ENCODE results near the gene SMG9.

SMG9 gene

GRCh38 chr19:43797118-43797517 lies 42.4 kb upstream of the SMG9 start:
- no peaks in the 10 kb centered on the region; the same call in 1 of the 2 replicates for H3K9me3 ChIP-seq (ENCODE audit: control insufficient read depth, insufficient read depth, low read depth, low read length)
- POLR2A ChIA-PET, result interaction anchor here (1.1 kb wide), 1 partner anchor 360 kb away, joined by 3 read pairs; no protein-coding TSS in a partner anchor
- no peak overlapping the region for H3K4me3 ChIP-seq (ENCODE audit: low read depth, low read length)
- no peak overlapping the region for H3K27ac ChIP-seq (ENCODE audit: extremely low read depth, low read depth, low read length)
- TF ChIP-seq ZNF837 (tag by site-specific recombination; IDR thresholded peaks at IDR 0.05) (no peak), ZNF214 (tag by site-specific recombination; IDR thresholded peaks at IDR 0.05; ENCODE audit: borderline replicate concordance) (no peak), PRDM1 (tag by site-specific recombination; IDR thresholded peaks at IDR 0.05) (no peak)
- H3K36me3 ChIP-seq (ENCODE audit: control insufficient read depth in 2 of 2, insufficient read depth in 1 of 2, low read length in 2 of 2), result no peaks in the 10 kb centered on the region
- CTCF ChIA-PET, result interaction anchor here (0.5 to 15.3 kb wide), 8 partner anchors 10 to 352 kb away, joined by 3 to 213 read pairs (median 5); partner anchors contain the start of gene IRGQ
- peaks cover 8% of the 10 kb centered on the region; the same call in 1 of the 2 replicates for H3K4me1 ChIP-seq (ENCODE audit: control insufficient read depth, insufficient read depth, low read length)

- POLR2A ChIA-PET, result no interaction called here
- CTCF ChIA-PET, result interaction anchor here (0.6 to 15.3 kb wide), 6 partner anchors 10 to 122 kb away, joined by 3 to 213 read pairs (median 3); partner anchors contain the start of gene KCNN4
These were observed 35.8 kb upstream of the SMG9 start for GRCh38 chr19:43790587-43790986.

GRCh38 chr19:43789029-43789428 lies 34.3 kb upstream of the SMG9 start:
- no peaks in the 10 kb centered on the region; the same call in 1 of the 2 replicates for H3K9me3 ChIP-seq (ENCODE audit: control insufficient read depth, insufficient read depth, low read depth, low read length)
- H3K4me1 ChIP-seq (ENCODE audit: control insufficient read depth, insufficient read depth, low read length), result no peaks in the 10 kb centered on the region; the same call in 1 of the 2 replicates
- H3K27ac ChIP-seq (ENCODE audit: extremely low read depth, low read depth, low read length), result no peak overlapping the region
- no peak overlapping the region for H3K4me3 ChIP-seq (ENCODE audit: low read depth, low read length)
- CTCF ChIA-PET, result interaction anchor here (0.9 to 15.3 kb wide), 5 partner anchors 20 to 121 kb away, joined by 3 to 213 read pairs (median 16); no protein-coding TSS in a partner anchor
- no peaks in the 10 kb centered on the region; a peak in 1 of 3 replicates for H3K36me3 ChIP-seq (ENCODE audit: control insufficient read depth in 2 of 2, insufficient read depth in 1 of 2, low read length in 2 of 2)
- POLR2A ChIA-PET, result no interaction called here
- TF ChIP-seq ZBTB49 (tag by site-specific recombination; IDR thresholded peaks at IDR 0.05; ENCODE audit: low read depth), result no peak
- 0 out of 2 replicates have a peak, but pooled peaks have one; percentile 31 for TF ChIP-seq PBX3 (CRISPR knock-in tag; IDR thresholded peaks at IDR 0.05)
- TF ChIP-seq ZNF664 (tag by site-specific recombination; IDR thresholded peaks at IDR 0.05), result peak; percentile 58; the same call in 1 of the 2 replicates
- no peak for TF ChIP-seq ZNF24 (tag by site-specific recombination; IDR thresholded peaks at IDR 0.05)
- no peak for TF ChIP-seq PRDM2 (tag by site-specific recombination; IDR thresholded peaks at IDR 0.05; ENCODE audit: borderline replicate concordance)
- peak; percentile 100 for TF ChIP-seq REST (tag by site-specific recombination; IDR thresholded peaks at IDR 0.05)
- no peak for TF ChIP-seq ZNF626 (tag by site-specific recombination; IDR thresholded peaks at IDR 0.05)
- TF ChIP-seq ZNF558 (tag by site-specific recombination; IDR thresholded peaks at IDR 0.05), result no peak
- no peak for TF ChIP-seq KLF16 (tag by site-specific recombination; IDR thresholded peaks at IDR 0.05)
- TF ChIP-seq SETDB1 (IDR thresholded peaks at IDR 0.05; ENCODE audit: insufficient read length, low read length), result no peak

More at GRCh38 chr19:43790587-43790986, 35.8 kb upstream of the SMG9 start:
- Histone ChIP-seq H3K9me3 (ENCODE audit: control insufficient read depth, insufficient read depth, low read depth, low read length) (no peaks in the 10 kb centered on the region; the same call in 1 of the 2 replicates), H3K4me3 (ENCODE audit: low read depth, low read length) (no peak overlapping the region), H3K36me3 (ENCODE audit: control insufficient read depth in 2 of 2, insufficient read depth in 1 of 2, low read length in 2 of 2) (no peaks in the 10 kb centered on the region; a peak in 1 of 3 replicates), H3K27ac (ENCODE audit: extremely low read depth, low read depth, low read length) (no peak overlapping the region), H3K4me1 (ENCODE audit: control insufficient read depth, insufficient read depth, low read length) (no peaks in the 10 kb centered on the region)
- no peak for TF ChIP-seq ZSCAN4 (tag by site-specific recombination; IDR thresholded peaks at IDR 0.05)
